Measurements from ENCODE around the gene STARD4. TPM values are rescaled to one million over a fixed set of nuclear protein-coding genes. Genes with fewer than 3 reads are reported as not detected.

The STARD4 gene
- 23.3 and 36.2 TPM in 2 replicates for total RNA-seq

GRCh38 chr5:111512375-111513130, at the start of gene STARD4:
Gene STARD4 (minus strand): TSS chr5:111512535. CDS start chr5:111507433, 5,102 bp downstream.

Other genes starting within 250 kb of the STARD4 start
- gene NREP, start 244.7 kb upstream of the STARD4 start, total RNA-seq, result 15.1 and 22.4 TPM in 2 replicates